HG02642 (cell line): ENCODE data around the gene TCP11.

Source experiments
- ATAC-seq: cut with Tn5 transposase; IDR thresholded peaks from one replicate; pipeline ENCODE4 v1.9.1; 2021; ENCODE audit warnings: mild to moderate bottlenecking; ENCODE audit not compliant: unreplicated experiment, poor library complexity

Gene TCP11

GRCh38 chr6:35141007-35141655 is at the start of gene TCP11:
Gene TCP11, minus strand, starts transcription at chr6:35141339. Its CDS starts 469 bp downstream, at chr6:35140870.
- ATAC-seq, result no peak

DNA sequence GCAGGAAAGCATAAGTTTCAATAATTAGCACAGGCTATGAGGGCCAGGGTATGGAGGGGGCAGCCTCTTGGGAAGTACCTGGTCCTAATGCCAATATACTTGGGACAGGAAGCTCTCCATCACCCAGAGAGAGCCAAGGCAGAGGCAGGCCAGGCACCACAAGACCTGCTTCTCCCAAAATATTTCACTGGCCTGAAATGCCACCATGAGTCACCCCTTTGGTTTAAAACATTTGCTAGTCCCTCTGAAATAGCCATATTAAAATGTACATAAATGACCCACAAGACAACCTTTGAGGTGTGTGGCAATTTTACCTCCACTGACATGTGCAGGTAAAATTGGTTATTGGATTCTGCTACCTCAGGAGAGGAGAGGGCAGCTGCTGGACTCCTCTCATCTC is 49.2 kb upstream of the TCP11 start:
- ATAC-seq, result no peak

GRCh38 chr6:35188886-35189285 is 47.7 kb upstream of the TCP11 start:
- no peak for ATAC-seq

- ATAC-seq, result no peak
These were observed 45.4 kb upstream of the TCP11 start for GRCh38 chr6:35186571-35186970.

DNA sequence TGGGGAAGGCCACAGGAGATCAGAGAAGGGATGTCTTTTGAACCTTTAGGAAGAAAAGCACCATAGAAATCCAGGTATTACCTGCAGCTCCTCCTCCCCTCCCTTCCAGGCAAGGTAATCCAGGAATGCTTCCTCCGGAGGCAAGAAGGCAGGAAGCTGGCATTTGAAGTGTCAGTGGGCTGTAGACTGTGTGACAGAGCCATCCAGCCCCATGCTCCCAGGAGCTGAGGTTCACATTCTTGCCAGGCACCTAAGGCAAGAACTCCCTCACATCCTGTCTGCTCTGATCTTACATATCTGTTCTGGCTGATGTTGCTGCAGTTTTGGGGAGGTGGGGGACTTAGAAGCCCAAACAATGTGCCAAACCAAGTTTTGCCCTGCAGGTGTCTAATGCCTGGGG is 44.8 kb upstream of the TCP11 start:
- no peak for ATAC-seq

GRCh38 chr6:35185302-35185681 is 44.2 kb upstream of the TCP11 start:
- no peak for ATAC-seq

DNA sequence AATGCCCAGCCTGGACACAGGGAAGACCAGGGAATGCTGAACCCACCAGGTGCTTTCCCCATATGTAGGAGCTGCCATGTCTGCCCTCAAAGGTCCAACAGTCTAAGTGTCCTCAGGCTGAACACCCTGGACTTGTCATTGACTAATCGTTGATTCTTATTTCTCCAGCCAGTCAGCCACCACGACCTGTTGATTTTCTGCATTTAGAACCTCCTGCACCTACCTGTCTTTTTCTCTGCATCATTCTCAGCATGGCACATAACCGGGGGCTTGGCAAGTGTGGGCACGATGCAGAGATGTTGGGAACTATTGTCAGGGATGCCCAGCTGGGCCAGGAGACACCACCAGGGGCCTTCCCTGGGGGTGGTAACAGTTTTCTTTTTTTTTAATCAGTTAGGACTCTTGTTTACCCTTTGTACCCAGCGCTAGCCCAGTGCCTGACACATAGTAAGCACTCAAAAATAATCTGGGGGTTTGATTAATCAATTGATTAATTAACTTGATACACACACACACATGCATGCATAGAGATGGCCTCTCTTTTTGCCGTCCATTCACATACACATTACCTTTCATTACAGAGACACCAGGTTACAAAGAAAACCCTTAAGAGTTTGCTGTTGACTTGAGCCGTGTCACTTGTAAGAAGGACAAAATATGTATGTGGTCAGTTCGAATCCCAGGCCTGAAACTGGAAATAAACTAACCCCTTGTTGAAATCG is 43.6 kb upstream of the TCP11 start:
- no peak for ATAC-seq

DNA sequence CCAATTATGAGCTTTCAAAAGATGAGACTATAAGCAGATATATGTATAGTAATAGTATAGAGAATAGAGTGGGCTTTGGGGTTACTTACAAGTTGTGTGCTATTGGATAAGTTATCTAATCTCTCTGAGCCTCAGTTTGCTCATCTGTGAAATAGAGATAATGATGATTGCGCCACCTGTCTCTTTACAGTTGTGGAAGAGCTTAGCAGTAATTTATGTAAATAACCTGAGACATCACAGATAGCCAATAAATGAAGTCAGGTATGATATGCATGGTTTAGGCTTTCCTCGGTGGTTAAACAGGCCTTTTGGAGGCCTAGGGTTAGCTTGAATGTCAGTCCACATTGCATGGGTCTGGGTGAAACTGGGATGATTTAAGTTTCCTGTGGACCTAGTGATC is 42.8 kb upstream of the TCP11 start:
- ATAC-seq, result no peak

- no peak for ATAC-seq
These were observed 42.1 kb upstream of the TCP11 start for GRCh38 chr6:35183281-35183680.

DNA sequence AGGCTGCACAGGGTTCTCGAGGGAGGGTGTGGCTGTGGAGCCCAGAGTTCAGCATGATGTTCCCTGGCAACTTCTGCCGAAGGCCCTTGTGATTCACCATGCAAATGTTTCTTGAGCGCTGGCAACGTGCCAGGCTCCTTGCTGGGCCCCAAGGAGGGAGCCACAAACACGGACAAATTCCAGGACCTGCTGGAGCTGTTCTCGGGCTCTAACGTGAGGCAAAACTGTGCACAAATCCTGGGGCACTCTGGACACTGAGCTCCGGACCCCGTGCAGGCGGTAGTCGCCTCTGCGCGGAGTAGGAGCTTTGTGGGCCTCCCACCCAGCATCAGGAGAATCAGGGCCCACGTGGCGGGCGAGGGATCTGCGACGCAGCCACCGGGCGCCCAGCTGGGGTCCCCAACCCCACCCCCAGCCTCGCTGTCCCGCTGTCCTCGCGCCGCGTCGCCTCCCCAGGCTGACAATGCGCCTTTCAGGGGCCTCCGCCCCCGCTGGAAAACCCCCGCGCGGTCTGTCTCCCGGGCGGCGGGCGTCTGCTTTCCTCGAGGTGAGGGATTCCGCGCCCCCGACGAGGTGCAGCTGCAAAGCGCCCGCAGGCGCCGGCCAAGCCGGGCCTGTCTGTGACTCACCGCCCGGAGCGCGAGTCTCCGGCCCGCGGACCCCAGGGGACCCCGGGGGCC is 40.9 kb upstream of the TCP11 start:
- ATAC-seq, result no peak

GRCh38 chr6:35181308-35181932 is 40.3 kb upstream of the TCP11 start:
- no peak for ATAC-seq

- no peak for ATAC-seq
These were observed 38.9 kb upstream of the TCP11 start for GRCh38 chr6:35179901-35180535.

GRCh38 chr6:35178932-35179832 is 38.0 kb upstream of the TCP11 start:
- no peak for ATAC-seq

DNA sequence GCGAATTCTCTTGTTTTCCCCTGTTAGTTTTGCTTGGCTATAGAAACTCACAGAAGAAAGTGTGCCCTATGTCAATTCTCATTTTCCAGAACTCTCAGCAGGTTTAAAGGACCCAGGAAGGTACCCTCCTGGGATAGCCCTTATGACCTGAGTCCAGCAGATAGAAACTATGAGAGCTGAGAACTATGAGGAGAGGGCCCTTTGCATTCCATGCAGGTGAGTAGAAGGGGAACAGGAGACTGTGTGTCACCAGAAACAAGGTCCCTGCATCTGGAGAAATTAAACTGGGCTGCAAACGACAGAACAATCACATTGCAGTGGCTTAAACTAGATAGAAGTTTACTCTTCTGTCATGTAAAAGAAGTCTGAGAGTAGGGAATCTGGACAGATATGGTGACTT is 36.9 kb upstream of the TCP11 start:
- ATAC-seq, result no peak

GRCh38 chr6:35177596-35177995 is 36.5 kb upstream of the TCP11 start:
- ATAC-seq, result no peak

GRCh38 chr6:35177157-35177556 is 36.0 kb upstream of the TCP11 start:
- no peak for ATAC-seq

GRCh38 chr6:35176301-35177024 is 35.3 kb upstream of the TCP11 start:
- ATAC-seq, result no peak

GRCh38 chr6:35174501-35174900 is 33.4 kb upstream of the TCP11 start:
- no peak for ATAC-seq

- no peak for ATAC-seq
These were observed 32.9 kb upstream of the TCP11 start for GRCh38 chr6:35174088-35174434.
